ENCODE results near the gene ATOH8. TPM values are rescaled to one million over a fixed set of nuclear protein-coding genes. Genes with fewer than 3 reads are reported as not detected.

The ATOH8 gene
- total and polyA plus RNA-seq, 2 donors from 2014 or later, result 11.2 to 18.6 TPM

- no peaks in the 10 kb centered on the region for H3K9me3 ChIP-seq (ENCODE audit: control insufficient read depth in 2 of 3, insufficient read depth in 1 of 3, low read length in 3 of 3)
- intact Hi-C loops (cut with DNase I), result no loop called here
- H3K36me3 ChIP-seq (ENCODE audit: control insufficient read depth in 2 of 3, insufficient read depth in 3 of 3, low read length in 3 of 3), result no peaks in the 10 kb centered on the region
- no peak overlapping the region for H3K4me3 ChIP-seq (ENCODE audit: low read length in 3 of 3)
- no peaks in the 10 kb centered on the region for H3K27me3 ChIP-seq (ENCODE audit: control insufficient read depth, insufficient read depth, low read length)
- no peak for FAIRE-seq
- H3K9ac ChIP-seq (ENCODE audit: low read length in 3 of 3), result no peak overlapping the region
- H3K4me1 ChIP-seq (ENCODE audit: control insufficient read depth in 2 of 3, insufficient read depth in 2 of 3, low read depth in 1 of 3, low read length in 3 of 3), result peaks cover 0 to 29% (median 8%) of the 10 kb centered on the region in 3 donors
- TF ChIP-seq CTCF (IDR thresholded peaks at IDR 0.05; ENCODE audit: borderline replicate concordance, extremely low read depth, insufficient read depth), result no peak
- H3K27ac ChIP-seq (ENCODE audit: low read depth in 2 of 2, low read length in 2 of 2), result no peak overlapping the region
- no peak for DNase-seq
These were observed 6.6 kb downstream of the ATOH8 start for GRCh38 chr2:85760371-85760770.

- Histone ChIP-seq H3K36me3 (ENCODE audit: control insufficient read depth in 2 of 3, insufficient read depth in 3 of 3, low read length in 3 of 3) (no peaks in the 10 kb centered on the region), H3K27me3 (ENCODE audit: control insufficient read depth, insufficient read depth, low read length) (no peaks in the 10 kb centered on the region), H3K9me3 (ENCODE audit: control insufficient read depth in 2 of 3, insufficient read depth in 1 of 3, low read length in 3 of 3) (no peaks in the 10 kb centered on the region), H3K4me3 (ENCODE audit: low read length in 3 of 3) (no peak overlapping the region), H3K9ac (ENCODE audit: low read length in 3 of 3) (no peak overlapping the region), H3K27ac (ENCODE audit: low read depth in 2 of 2, low read length in 2 of 2) (no peak overlapping the region), H3K4me1 (ENCODE audit: control insufficient read depth in 2 of 3, insufficient read depth in 2 of 3, low read depth in 1 of 3, low read length in 3 of 3) (peaks cover 0 to 25% (median 8%) of the 10 kb centered on the region in 3 donors)
- no peak for FAIRE-seq
- intact Hi-C loops (cut with DNase I), result no loop called here
- DNase-seq, result peak in 1 of 5 donors; percentile 40
- no peak for TF ChIP-seq CTCF (IDR thresholded peaks at IDR 0.05; ENCODE audit: borderline replicate concordance, extremely low read depth, insufficient read depth)
These were observed 7.1 kb downstream of the ATOH8 start for GRCh38 chr2:85760872-85761271.

- Histone ChIP-seq H3K36me3 (ENCODE audit: control insufficient read depth in 2 of 3, insufficient read depth in 3 of 3, low read length in 3 of 3) (no peaks in the 10 kb centered on the region), H3K27ac (ENCODE audit: low read depth in 2 of 2, low read length in 2 of 2) (no peak overlapping the region)
These were observed 7.7 kb downstream of the ATOH8 start for GRCh38 chr2:85761512-85761944.

More at GRCh38 chr2:85761512-85761944, 7.7 kb downstream of the ATOH8 start:
- Histone ChIP-seq H3K27me3 (ENCODE audit: control insufficient read depth, insufficient read depth, low read length) (no peaks in the 10 kb centered on the region), H3K4me3 (ENCODE audit: low read length in 3 of 3) (no peak overlapping the region), H3K4me1 (ENCODE audit: control insufficient read depth in 2 of 3, insufficient read depth in 2 of 3, low read depth in 1 of 3, low read length in 3 of 3) (peaks cover 0 to 24% (median 5%) of the 10 kb centered on the region in 3 donors), H3K9me3 (ENCODE audit: control insufficient read depth in 2 of 3, insufficient read depth in 1 of 3, low read length in 3 of 3) (no peaks in the 10 kb centered on the region), H3K9ac (ENCODE audit: low read length in 3 of 3) (no peak overlapping the region)
- intact Hi-C loops (cut with DNase I), result no loop called here
- no peak for TF ChIP-seq CTCF (IDR thresholded peaks at IDR 0.05; ENCODE audit: borderline replicate concordance, extremely low read depth, insufficient read depth)
- DNase-seq, result no peak
- FAIRE-seq, result no peak
